ENCODE results near the gene SUSD6. TPM values are rescaled to one million over a fixed set of nuclear protein-coding genes. Genes with fewer than 3 reads are reported as not detected.

Gene SUSD6
- total and polyA plus RNA-seq, 9 of the 15 experiments (the other 6 are each of a cell fraction or from before 2014, with no cell fraction given) = 2.9 to 20.7 (median 5.6) TPM

DNA sequence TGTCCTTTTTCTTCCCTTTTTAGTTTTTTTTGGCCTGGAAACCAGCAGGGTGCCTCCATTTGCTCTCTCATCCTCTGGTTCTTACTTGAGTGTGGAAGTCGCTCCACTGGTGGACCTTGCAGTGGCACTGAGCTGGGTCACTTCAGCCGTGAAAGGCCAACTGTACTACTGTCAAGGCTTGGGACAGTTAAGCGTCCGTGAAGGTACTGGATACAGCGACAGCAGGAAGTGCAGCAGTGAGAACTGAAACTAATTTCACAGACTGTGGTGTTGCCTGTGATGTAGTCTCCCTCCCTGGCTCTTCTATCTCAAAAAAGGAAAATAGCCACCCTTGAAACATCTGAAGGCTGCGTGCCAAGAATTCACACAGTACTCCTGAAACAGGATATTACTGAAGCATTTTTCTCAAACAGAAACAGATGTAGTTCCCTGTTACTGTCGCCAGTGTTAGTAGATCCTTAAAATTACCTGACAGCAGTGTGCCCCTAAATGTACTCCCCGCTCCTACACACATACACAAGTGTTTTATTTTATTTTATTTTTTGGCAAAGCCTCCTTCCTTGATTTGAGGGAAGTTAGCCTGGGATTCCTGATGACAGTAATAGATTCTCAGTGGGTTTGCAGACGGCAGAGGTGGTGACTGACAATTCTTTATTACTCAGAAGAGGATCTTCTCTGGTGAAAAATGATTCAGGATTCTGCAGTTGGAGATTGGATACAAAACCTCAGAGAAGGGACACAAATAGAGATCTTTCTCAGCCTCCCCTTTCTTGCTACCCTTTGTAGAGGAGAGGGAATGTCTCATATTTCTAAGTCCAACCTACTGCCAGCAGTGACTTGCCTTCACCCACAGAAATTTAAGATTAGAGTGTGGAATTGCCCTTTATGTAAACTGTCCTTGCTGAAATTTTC is 4.4 kb downstream of the SUSD6 start (continued):
- TF ChIP-seq ELK1 (CRISPR knock-in tag; IDR thresholded peaks at IDR 0.05) = no peak
- TF ChIP-seq E2F1 (CRISPR knock-in tag; IDR thresholded peaks at IDR 0.05) = no peak
- no peak for TF ChIP-seq GABPB2 (CRISPR knock-in tag; conservative IDR thresholded peaks at IDR 0.05)
- no peak for TF ChIP-seq ZNF12 (CRISPR knock-in tag; IDR thresholded peaks at IDR 0.05)
- no peak for TF ChIP-seq MTA3 (IDR thresholded peaks at IDR 0.05; ENCODE audit: borderline replicate concordance)
- TF ChIP-seq KLF10 (CRISPR knock-in tag; IDR thresholded peaks at IDR 0.05) = no peak
- TF ChIP-seq ZSCAN29 (IDR thresholded peaks at IDR 0.05) = no peak
- TF ChIP-seq BRD9 (IDR thresholded peaks at IDR 0.05; ENCODE audit: low read depth, partially characterized antibody) = no peak
- TF ChIP-seq, protein P1, sequence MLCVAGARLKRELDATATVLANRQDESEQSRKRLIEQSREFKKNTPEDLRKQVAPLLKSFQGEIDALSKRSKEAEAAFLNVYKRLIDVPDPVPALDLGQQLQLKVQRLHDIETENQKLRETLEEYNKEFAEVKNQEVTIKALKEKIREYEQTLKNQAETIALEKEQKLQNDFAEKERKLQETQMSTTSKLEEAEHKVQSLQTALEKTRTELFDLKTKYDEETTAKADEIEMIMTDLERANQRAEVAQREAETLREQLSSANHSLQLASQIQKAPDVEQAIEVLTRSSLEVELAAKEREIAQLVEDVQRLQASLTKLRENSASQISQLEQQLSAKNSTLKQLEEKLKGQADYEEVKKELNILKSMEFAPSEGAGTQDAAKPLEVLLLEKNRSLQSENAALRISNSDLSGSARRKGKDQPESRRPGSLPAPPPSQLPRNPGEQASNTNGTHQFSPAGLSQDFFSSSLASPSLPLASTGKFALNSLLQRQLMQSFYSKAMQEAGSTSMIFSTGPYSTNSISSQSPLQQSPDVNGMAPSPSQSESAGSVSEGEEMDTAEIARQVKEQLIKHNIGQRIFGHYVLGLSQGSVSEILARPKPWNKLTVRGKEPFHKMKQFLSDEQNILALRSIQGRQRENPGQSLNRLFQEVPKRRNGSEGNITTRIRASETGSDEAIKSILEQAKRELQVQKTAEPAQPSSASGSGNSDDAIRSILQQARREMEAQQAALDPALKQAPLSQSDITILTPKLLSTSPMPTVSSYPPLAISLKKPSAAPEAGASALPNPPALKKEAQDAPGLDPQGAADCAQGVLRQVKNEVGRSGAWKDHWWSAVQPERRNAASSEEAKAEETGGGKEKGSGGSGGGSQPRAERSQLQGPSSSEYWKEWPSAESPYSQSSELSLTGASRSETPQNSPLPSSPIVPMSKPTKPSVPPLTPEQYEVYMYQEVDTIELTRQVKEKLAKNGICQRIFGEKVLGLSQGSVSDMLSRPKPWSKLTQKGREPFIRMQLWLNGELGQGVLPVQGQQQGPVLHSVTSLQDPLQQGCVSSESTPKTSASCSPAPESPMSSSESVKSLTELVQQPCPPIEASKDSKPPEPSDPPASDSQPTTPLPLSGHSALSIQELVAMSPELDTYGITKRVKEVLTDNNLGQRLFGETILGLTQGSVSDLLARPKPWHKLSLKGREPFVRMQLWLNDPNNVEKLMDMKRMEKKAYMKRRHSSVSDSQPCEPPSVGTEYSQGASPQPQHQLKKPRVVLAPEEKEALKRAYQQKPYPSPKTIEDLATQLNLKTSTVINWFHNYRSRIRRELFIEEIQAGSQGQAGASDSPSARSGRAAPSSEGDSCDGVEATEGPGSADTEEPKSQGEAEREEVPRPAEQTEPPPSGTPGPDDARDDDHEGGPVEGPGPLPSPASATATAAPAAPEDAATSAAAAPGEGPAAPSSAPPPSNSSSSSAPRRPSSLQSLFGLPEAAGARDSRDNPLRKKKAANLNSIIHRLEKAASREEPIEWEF (CRISPR knock-in tag; IDR thresholded peaks at IDR 0.05) = no peak
- no peak for TF ChIP-seq DNMT1 (IDR thresholded peaks at IDR 0.05)
- no peak for TF ChIP-seq POLR2A (conservative IDR thresholded peaks at IDR 0.05)
- TF ChIP-seq NR2F6 (CRISPR knock-in tag; IDR thresholded peaks at IDR 0.05) = no peak
- TF ChIP-seq BRCA1 (IDR thresholded peaks at IDR 0.05) = no peak
- TF ChIP-seq BRCA1 (CRISPR knock-in tag; IDR thresholded peaks at IDR 0.05) = no peak
- TF ChIP-seq ZNF77 (CRISPR knock-in tag; IDR thresholded peaks at IDR 0.05) = no peak
- TF ChIP-seq CREM (IDR thresholded peaks at IDR 0.05; ENCODE audit: low read depth) = no peak
- TF ChIP-seq MCM7 (IDR thresholded peaks at IDR 0.05) = no peak
- 0 out of 4 replicates have a peak, but pooled peaks of 1 of the 2 experiments have one; percentile 19 for TF ChIP-seq SRF (CRISPR knock-in tag; IDR thresholded peaks at IDR 0.05)
- no peak for TF ChIP-seq MEF2A (IDR thresholded peaks at IDR 0.05; ENCODE audit: control insufficient read depth, low read depth, low read length)
- TF ChIP-seq ZNF41 (CRISPR knock-in tag; conservative IDR thresholded peaks at IDR 0.05) = no peak
